Colonic mucosa (tissue), 4 donors: Measurements from ENCODE around the gene FHDC1. TPM values are rescaled to one million over a fixed set of nuclear protein-coding genes. Genes with fewer than 3 reads are reported as not detected.
A peak's percentile ranks its signal among the peaks of the same experiment; 100 is the strongest.

Experiments used
- DNase-seq: peaks from one replicate; pipeline ENCODE4 v3.0.0-alpha.2; 2020
- H3K27ac ChIP-seq: fragments of 200-600 bp; one replicate; pipeline ENCODE4 v1.8.0; 2021
- H3K27me3 ChIP-seq: fragments of 200-600 bp; one replicate; pipeline ENCODE4 v1.8.0; 2021
- H3K36me3 ChIP-seq: fragments of 200-600 bp; one replicate; pipeline ENCODE4 v1.8.0; 2021
- H3K4me1 ChIP-seq: fragments of 200-600 bp; one replicate; pipeline ENCODE4 v1.8.0; 2021; ENCODE audit warnings: mild to moderate bottlenecking
- H3K4me3 ChIP-seq: fragments of 200-600 bp; one replicate; pipeline ENCODE4 v1.8.0; 2021
- H3K9ac ChIP-seq, 2 donors: one replicate each; pipeline ENCODE4 v1.7.0; 2013; ENCODE audit warnings: control low read depth in 2 of 2, low read depth in 2 of 2, low read length in 2 of 2
- H3K9me3 ChIP-seq: fragments of 200-600 bp; one replicate; pipeline ENCODE4 v1.8.0; 2021
- CTCF ChIP-seq: fragments of 200-600 bp; IDR thresholded peaks from one replicate; pipeline ENCODE4 v1.8.0; 2022; ENCODE audit warnings: antibody characterized with exemption, mild to moderate bottlenecking
- intact Hi-C: fragments of 100-400 bp; cut with DNase I; formaldehyde crosslinking; loops from one replicate; pipeline ENCODE4 v1.14.1; 2022
- total RNA-seq, 2 donors: library from RNA; stranded (reverse); fragmentation: NEBNext Ultra II Directional in 1 of 2; extraction: Animal tissue kit (Norgen Biotek cat#: 25700) in 1 of 2; gene quantifications; one replicate each; pipeline ENCODE4 v1.2.1, GENCODE V29; 2021
- donor health status: healthy.
- donor health status: DM: no; HTN: no; CAD: no.
- donor health status: DM: no; HTN: no; CAD: no.

FHDC1 gene
- total RNA-seq, 2 donors from 2014 or later, result 13.9 to 14.0 TPM

- no peaks in the 10 kb centered on the region for H3K9me3 ChIP-seq
- no peaks in the 10 kb centered on the region for H3K27me3 ChIP-seq
- peak overlapping the region; percentile 4 for H3K4me3 ChIP-seq
- H3K9ac ChIP-seq, result peak overlapping the region in 1 of 2 donors; percentile 56
- H3K27ac ChIP-seq, result peak overlapping the region; percentile 84
- peaks cover 10% of the 10 kb centered on the region for H3K4me1 ChIP-seq
- DNase-seq, result peak; percentile 89
- no peaks in the 10 kb centered on the region for H3K36me3 ChIP-seq
- intact Hi-C loops, result no loop called here
- no peak for TF ChIP-seq CTCF
These were observed 21.5 kb downstream of the FHDC1 start for GRCh38 chr4:152957437-152958171.

- H3K4me3 ChIP-seq, result no peak overlapping the region
- no peak for TF ChIP-seq CTCF
- H3K9me3 ChIP-seq, result no peaks in the 10 kb centered on the region
- no peaks in the 10 kb centered on the region for H3K27me3 ChIP-seq
- peaks cover 10% of the 10 kb centered on the region for H3K4me1 ChIP-seq
- intact Hi-C loops, result no loop called here
- no peak for DNase-seq
- H3K9ac ChIP-seq, result no peak overlapping the region
- no peak overlapping the region for H3K27ac ChIP-seq
- H3K36me3 ChIP-seq, result no peaks in the 10 kb centered on the region
These were observed 23.0 kb downstream of the FHDC1 start for GRCh38 chr4:152959080-152959479.

- H3K4me3 ChIP-seq, result no peak overlapping the region
- no peaks in the 10 kb centered on the region for H3K27me3 ChIP-seq
- no peaks in the 10 kb centered on the region for H3K9me3 ChIP-seq
- no peak overlapping the region for H3K9ac ChIP-seq
- no peak overlapping the region for H3K27ac ChIP-seq
- TF ChIP-seq CTCF, result no peak
- DNase-seq, result no peak
- no peaks in the 10 kb centered on the region for H3K36me3 ChIP-seq
- intact Hi-C loops, result no loop called here
- H3K4me1 ChIP-seq, result peaks cover 10% of the 10 kb centered on the region
These were observed 24.0 kb downstream of the FHDC1 start for GRCh38 chr4:152960082-152960481.

GRCh38 chr4:152961014-152961772 lies 25.1 kb downstream of the FHDC1 start:
- Histone ChIP-seq H3K4me3 (no peak overlapping the region), H3K9ac (no peak overlapping the region), H3K27me3 (no peaks in the 10 kb centered on the region), H3K36me3 (no peaks in the 10 kb centered on the region), H3K27ac (no peak overlapping the region), H3K4me1 (peaks cover 10% of the 10 kb centered on the region), H3K9me3 (no peaks in the 10 kb centered on the region)
- intact Hi-C loops, result no loop called here
- no peak for TF ChIP-seq CTCF
- no peak for DNase-seq

GRCh38 chr4:152961773-152962115 lies 25.6 kb downstream of the FHDC1 start:
- Histone ChIP-seq H3K27ac (no peak overlapping the region), H3K36me3 (no peaks in the 10 kb centered on the region), H3K9me3 (no peaks in the 10 kb centered on the region), H3K27me3 (no peaks in the 10 kb centered on the region), H3K9ac (no peak overlapping the region), H3K4me1 (peaks cover 10% of the 10 kb centered on the region), H3K4me3 (no peak overlapping the region)
- no peak for TF ChIP-seq CTCF
- DNase-seq, result no peak
- intact Hi-C loops, result no loop called here
